HepG2 (cell line): Measurements from ENCODE around the gene VGF.

Experiments
- DPF2 ChIP-seq: sonication (generic); formaldehyde crosslinking; IDR thresholded peaks from 2 replicates; pipeline ENCODE4 v1.4.0; 2020; ENCODE audit warnings: mild to moderate bottlenecking, low read depth, missing genetic modification reagents, borderline replicate concordance
- FOXJ3 ChIP-seq: sonication (generic); formaldehyde crosslinking; IDR thresholded peaks from 2 replicates; pipeline ENCODE4 v1.4.0; 2020; ENCODE audit warnings: missing genetic modification reagents, mild to moderate bottlenecking, borderline replicate concordance
- KLF12 ChIP-seq: sonication (generic); formaldehyde crosslinking; IDR thresholded peaks from 2 replicates; pipeline ENCODE4 v1.4.0; 2020; ENCODE audit warnings: missing genetic modification reagents, borderline replicate concordance
- MAX ChIP-seq: IDR thresholded peaks from 2 replicates; pipeline ENCODE4 v1.6.1; 2012; ENCODE audit warnings: inconsistent platforms
- NPAS2 ChIP-seq: sonication (generic); formaldehyde crosslinking; IDR thresholded peaks from 2 replicates; pipeline ENCODE4 v1.8.0; 2022; ENCODE audit warnings: mild to moderate bottlenecking, missing genetic modification reagents, borderline replicate concordance
- NR2F2 ChIP-seq: IDR thresholded peaks from 2 replicates; pipeline ENCODE4 v1.6.1; 2012; ENCODE audit warnings: low read depth, inconsistent platforms, borderline replicate concordance
- XRCC5 ChIP-seq: fragments of 200-400 bp; formaldehyde crosslinking; optimal IDR thresholded peaks from 2 replicates; pipeline ENCODE3; 2017; ENCODE audit warnings: mild to moderate bottlenecking, low read length
- ZNF280B ChIP-seq: sonication (generic); formaldehyde crosslinking; IDR thresholded peaks from 2 replicates; pipeline ENCODE4 v1.5.0; 2020; ENCODE audit warnings: missing genetic modification reagents, mild to moderate bottlenecking, borderline replicate concordance
- ZSCAN29 ChIP-seq: sonication (generic); formaldehyde crosslinking; conservative IDR thresholded peaks from 2 replicates; pipeline ENCODE4 v1.4.0; 2020; ENCODE audit warnings: mild to moderate bottlenecking, missing genetic modification reagents
- TF ChIP-seq, protein P1 (sequence below): sonication (generic); formaldehyde crosslinking; IDR thresholded peaks from 2 replicates; pipeline ENCODE4 v1.5.0; 2020; ENCODE audit warnings: mild to moderate bottlenecking, missing genetic modification reagents, moderate library complexity
- TF ChIP-seq, protein P2 (sequence below): sonication (generic); formaldehyde crosslinking; IDR thresholded peaks from 2 replicates; pipeline ENCODE4 v1.4.0; 2020; ENCODE audit warnings: missing genetic modification reagents
- TF ChIP-seq, protein P3 (sequence below): sonication (generic); formaldehyde crosslinking; IDR thresholded peaks from 2 replicates; pipeline ENCODE4 v1.5.1; 2020; ENCODE audit warnings: mild to moderate bottlenecking, missing genetic modification reagents, borderline replicate concordance

- TF ChIP-seq, protein P1, sequence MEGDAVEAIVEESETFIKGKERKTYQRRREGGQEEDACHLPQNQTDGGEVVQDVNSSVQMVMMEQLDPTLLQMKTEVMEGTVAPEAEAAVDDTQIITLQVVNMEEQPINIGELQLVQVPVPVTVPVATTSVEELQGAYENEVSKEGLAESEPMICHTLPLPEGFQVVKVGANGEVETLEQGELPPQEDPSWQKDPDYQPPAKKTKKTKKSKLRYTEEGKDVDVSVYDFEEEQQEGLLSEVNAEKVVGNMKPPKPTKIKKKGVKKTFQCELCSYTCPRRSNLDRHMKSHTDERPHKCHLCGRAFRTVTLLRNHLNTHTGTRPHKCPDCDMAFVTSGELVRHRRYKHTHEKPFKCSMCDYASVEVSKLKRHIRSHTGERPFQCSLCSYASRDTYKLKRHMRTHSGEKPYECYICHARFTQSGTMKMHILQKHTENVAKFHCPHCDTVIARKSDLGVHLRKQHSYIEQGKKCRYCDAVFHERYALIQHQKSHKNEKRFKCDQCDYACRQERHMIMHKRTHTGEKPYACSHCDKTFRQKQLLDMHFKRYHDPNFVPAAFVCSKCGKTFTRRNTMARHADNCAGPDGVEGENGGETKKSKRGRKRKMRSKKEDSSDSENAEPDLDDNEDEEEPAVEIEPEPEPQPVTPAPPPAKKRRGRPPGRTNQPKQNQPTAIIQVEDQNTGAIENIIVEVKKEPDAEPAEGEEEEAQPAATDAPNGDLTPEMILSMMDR: no peak
- TF ChIP-seq, protein P2, sequence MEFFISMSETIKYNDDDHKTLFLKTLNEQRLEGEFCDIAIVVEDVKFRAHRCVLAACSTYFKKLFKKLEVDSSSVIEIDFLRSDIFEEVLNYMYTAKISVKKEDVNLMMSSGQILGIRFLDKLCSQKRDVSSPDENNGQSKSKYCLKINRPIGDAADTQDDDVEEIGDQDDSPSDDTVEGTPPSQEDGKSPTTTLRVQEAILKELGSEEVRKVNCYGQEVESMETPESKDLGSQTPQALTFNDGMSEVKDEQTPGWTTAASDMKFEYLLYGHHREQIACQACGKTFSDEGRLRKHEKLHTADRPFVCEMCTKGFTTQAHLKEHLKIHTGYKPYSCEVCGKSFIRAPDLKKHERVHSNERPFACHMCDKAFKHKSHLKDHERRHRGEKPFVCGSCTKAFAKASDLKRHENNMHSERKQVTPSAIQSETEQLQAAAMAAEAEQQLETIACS (CRISPR knock-in tag): no peak
- no peak for TF ChIP-seq MAX
- no peak for TF ChIP-seq DPF2 (CRISPR knock-in tag)
- no peak for TF ChIP-seq XRCC5
- TF ChIP-seq, protein P3, sequence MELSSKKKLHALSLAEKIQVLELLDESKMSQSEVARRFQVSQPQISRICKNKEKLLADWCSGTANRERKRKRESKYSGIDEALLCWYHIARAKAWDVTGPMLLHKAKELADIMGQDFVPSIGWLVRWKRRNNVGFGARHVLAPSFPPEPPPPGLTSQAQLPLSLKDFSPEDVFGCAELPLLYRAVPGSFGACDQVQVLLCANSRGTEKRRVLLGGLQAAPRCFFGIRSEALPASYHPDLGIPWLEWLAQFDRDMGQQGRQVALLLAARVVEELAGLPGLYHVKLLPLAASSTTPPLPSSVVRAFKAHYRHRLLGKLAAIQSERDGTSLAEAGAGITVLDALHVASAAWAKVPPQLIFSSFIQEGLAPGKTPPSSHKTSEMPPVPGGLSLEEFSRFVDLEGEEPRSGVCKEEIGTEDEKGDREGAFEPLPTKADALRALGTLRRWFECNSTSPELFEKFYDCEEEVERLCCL: no peak
- no peak for TF ChIP-seq ZSCAN29
- no peak for TF ChIP-seq NR2F2
- TF ChIP-seq KLF12 (CRISPR knock-in tag): no peak
- TF ChIP-seq ZNF280B (CRISPR knock-in tag): no peak
- no peak for TF ChIP-seq NPAS2
- TF ChIP-seq FOXJ3 (CRISPR knock-in tag): no peak
Observed at GRCh38 chr7:101189109-101189508, 23.7 kb upstream of the VGF start.
